Panc1 (cell line): Measurements from ENCODE around the gene TTLL11. TPM values are rescaled to one million over a fixed set of nuclear protein-coding genes. Genes with fewer than 3 reads are reported as not detected.

ENCODE experiments used
- ATAC-seq: fragments of 200-7000 bp; cut with Tn5 transposase; 2 replicates; pipeline ENCODE4 v1.9.1; 2020; ENCODE audit warnings: mild to moderate bottlenecking, moderate library complexity
- BruUV-seq: library from RNA; stranded (reverse); fragments of 400-500 nt; replicated peaks from 2 replicates; lab custom pipeline; 2021; lab: Mats Ljungman, UMichigan
- CTCF ChIA-PET: fragments of 300-600 bp; sonication (Branson Sonifier 250); formaldehyde crosslinking; loops from one replicate; lab custom pipeline; 2022; ENCODE audit warnings: antibody characterized with exemption; lab: Charles Lee
- POLR2A ChIA-PET: fragments of 300-600 bp; sonication (Branson Sonifier 250); formaldehyde crosslinking; loops from one replicate; lab custom pipeline; 2022; ENCODE audit warnings: antibody characterized with exemption; lab: Charles Lee
- DNase-seq: peaks from one replicate; pipeline ENCODE4 v3.0.0-alpha.2; 2010; ENCODE audit warnings: low read depth, low spot score
- H3K27ac ChIP-seq: 2 replicates; pipeline ENCODE4 v1.5.1; 2011; ENCODE audit warnings: mild to moderate bottlenecking, low read length, inconsistent platforms
- H3K27me3 ChIP-seq: fragments of 200-500 bp; sonication (Bioruptor generic); 2 replicates; pipeline ENCODE4 v1.6.0; 2014; ENCODE audit warnings: low read length, inconsistent platforms; ENCODE audit not compliant: control insufficient read depth, insufficient read depth
- H3K36me3 ChIP-seq: fragments of 200-500 bp; sonication (Bioruptor generic); 2 replicates; pipeline ENCODE4 v1.5.1; 2014; ENCODE audit warnings: inconsistent platforms, mild to moderate bottlenecking, low read length, moderate library complexity; ENCODE audit not compliant: control insufficient read depth, insufficient read depth
- H3K4me1 ChIP-seq: 2 replicates; pipeline ENCODE4 v1.5.1; 2011; ENCODE audit warnings: inconsistent platforms, mild to moderate bottlenecking, low read length, moderate library complexity; ENCODE audit not compliant: control insufficient read depth, insufficient read depth
- H3K4me3 ChIP-seq, 2 experiments: 2 replicates each; pipeline ENCODE4 v1.5.1; 2011 to 2012; ENCODE audit warnings: low read depth in 2 of 2, low read length in 2 of 2, mild to moderate bottlenecking in 2 of 2, inconsistent platforms in 1 of 2, moderate library complexity in 1 of 2
- H3K9me3 ChIP-seq: fragments of 200-500 bp; sonication (Bioruptor generic); 2 replicates; pipeline ENCODE4 v1.5.1; 2014; ENCODE audit warnings: low read depth, mild to moderate bottlenecking, inconsistent platforms, low read length, moderate library complexity; ENCODE audit not compliant: control insufficient read depth, insufficient read depth
- CTCF ChIP-seq: fragments of 450-650 bp; IDR thresholded peaks from 2 replicates; pipeline ENCODE4 v1.5.1; 2017; ENCODE audit warnings: mild to moderate bottlenecking
- POLR2AphosphoS5 ChIP-seq: IDR thresholded peaks from 2 replicates; pipeline ENCODE4 v1.6.1; 2012; ENCODE audit warnings: mild to moderate bottlenecking, low read depth, low read length, moderate library complexity
- SIN3A ChIP-seq: IDR thresholded peaks from 2 replicates; pipeline ENCODE4 v1.6.1; 2012; ENCODE audit warnings: low read depth, mild to moderate bottlenecking, low read length, moderate library complexity, borderline replicate concordance; ENCODE audit not compliant: insufficient read depth
- TCF7L2 ChIP-seq: IDR thresholded peaks from 2 replicates; pipeline ENCODE4 v1.6.1; 2011; ENCODE audit warnings: mild to moderate bottlenecking, low read depth, low read length, inconsistent platforms
- in situ Hi-C: cut with HindIII; loops from 2 replicates; pipeline ENCODE4 v1.10.0; 2016; ENCODE audit warnings: low sequenced_read_pairs, low pct_unique_long_range_greater_than_20kb
- intact Hi-C: fragments of 100-400 bp; cut with micrococcal nuclease; formaldehyde crosslinking; loops from one replicate; pipeline ENCODE4 v1.10.0; 2022; ENCODE audit not compliant: unreplicated experiment
- total RNA-seq: library from RNA; stranded (reverse); gene quantifications from one replicate; pipeline ENCODE4 v1.2.1, GENCODE V29; 2021; ENCODE audit not compliant: unreplicated experiment
- TF ChIP-seq, protein P1 (sequence below), 2 experiments: IDR thresholded peaks; 2 replicates each; pipeline ENCODE4 v1.6.1; 2011 to 2012; ENCODE audit warnings: low read depth in 2 of 2, control low read depth in 1 of 2, low read length in 1 of 2, mild to moderate bottlenecking in 1 of 2, moderate library complexity in 1 of 2; ENCODE audit not compliant: insufficient read depth in 1 of 2

The TTLL11 gene
- total RNA-seq, 1 experiment from 2014 or later = 1.1 TPM

GRCh38 chr9:121782514-121783110, 310.5 kb downstream of the TTLL11 start:
- ATAC-seq = no peak
- H3K4me1 ChIP-seq = no peaks in the 10 kb centered on the region
- no peaks in the 10 kb centered on the region for H3K9me3 ChIP-seq
- no peak for TF ChIP-seq TCF7L2
- TF ChIP-seq, protein P1, sequence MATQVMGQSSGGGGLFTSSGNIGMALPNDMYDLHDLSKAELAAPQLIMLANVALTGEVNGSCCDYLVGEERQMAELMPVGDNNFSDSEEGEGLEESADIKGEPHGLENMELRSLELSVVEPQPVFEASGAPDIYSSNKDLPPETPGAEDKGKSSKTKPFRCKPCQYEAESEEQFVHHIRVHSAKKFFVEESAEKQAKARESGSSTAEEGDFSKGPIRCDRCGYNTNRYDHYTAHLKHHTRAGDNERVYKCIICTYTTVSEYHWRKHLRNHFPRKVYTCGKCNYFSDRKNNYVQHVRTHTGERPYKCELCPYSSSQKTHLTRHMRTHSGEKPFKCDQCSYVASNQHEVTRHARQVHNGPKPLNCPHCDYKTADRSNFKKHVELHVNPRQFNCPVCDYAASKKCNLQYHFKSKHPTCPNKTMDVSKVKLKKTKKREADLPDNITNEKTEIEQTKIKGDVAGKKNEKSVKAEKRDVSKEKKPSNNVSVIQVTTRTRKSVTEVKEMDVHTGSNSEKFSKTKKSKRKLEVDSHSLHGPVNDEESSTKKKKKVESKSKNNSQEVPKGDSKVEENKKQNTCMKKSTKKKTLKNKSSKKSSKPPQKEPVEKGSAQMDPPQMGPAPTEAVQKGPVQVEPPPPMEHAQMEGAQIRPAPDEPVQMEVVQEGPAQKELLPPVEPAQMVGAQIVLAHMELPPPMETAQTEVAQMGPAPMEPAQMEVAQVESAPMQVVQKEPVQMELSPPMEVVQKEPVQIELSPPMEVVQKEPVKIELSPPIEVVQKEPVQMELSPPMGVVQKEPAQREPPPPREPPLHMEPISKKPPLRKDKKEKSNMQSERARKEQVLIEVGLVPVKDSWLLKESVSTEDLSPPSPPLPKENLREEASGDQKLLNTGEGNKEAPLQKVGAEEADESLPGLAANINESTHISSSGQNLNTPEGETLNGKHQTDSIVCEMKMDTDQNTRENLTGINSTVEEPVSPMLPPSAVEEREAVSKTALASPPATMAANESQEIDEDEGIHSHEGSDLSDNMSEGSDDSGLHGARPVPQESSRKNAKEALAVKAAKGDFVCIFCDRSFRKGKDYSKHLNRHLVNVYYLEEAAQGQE (IDR thresholded peaks at IDR 0.05; ENCODE audit: insufficient read depth in 1 of 2, low read depth in 2 of 2, low read length in 1 of 2) = no peak
- H3K36me3 ChIP-seq = no peaks in the 10 kb centered on the region
- no TSS peak for BruUV-seq
- H3K27me3 ChIP-seq = no peaks in the 10 kb centered on the region
- H3K4me3 ChIP-seq = no peak overlapping the region
- ChIA-PET POLR2A (no interaction called here), CTCF (no interaction called here)
- intact Hi-C loops = no loop called here
- H3K27ac ChIP-seq = no peak overlapping the region
- in situ Hi-C loops = no loop called here
- no peak for DNase-seq

- H3K27ac ChIP-seq = no peak overlapping the region
- BruUV-seq = no TSS peak
- no peak for TF ChIP-seq SIN3A
- no peak for TF ChIP-seq CTCF
- TF ChIP-seq TCF7L2 = no peak
- no peaks in the 10 kb centered on the region for H3K4me1 ChIP-seq
- DNase-seq (no peak), ATAC-seq (no peak)
- no peaks in the 10 kb centered on the region for H3K27me3 ChIP-seq
- H3K9me3 ChIP-seq = no peaks in the 10 kb centered on the region
- H3K4me3 ChIP-seq = no peak overlapping the region
- intact Hi-C loops (no loop called here), in situ Hi-C loops (no loop called here)
- ChIA-PET POLR2A (no interaction called here), CTCF (no interaction called here)
- H3K36me3 ChIP-seq = no peaks in the 10 kb centered on the region
Measured at GRCh38 chr9:121781701-121782464, 311.2 kb downstream of the TTLL11 start.

- ATAC-seq (no peak), DNase-seq (no peak)
- Histone ChIP-seq H3K27me3 (no peaks in the 10 kb centered on the region), H3K4me1 (no peaks in the 10 kb centered on the region), H3K36me3 (no peaks in the 10 kb centered on the region), H3K4me3 (no peak overlapping the region), H3K27ac (no peak overlapping the region), H3K9me3 (no peaks in the 10 kb centered on the region)
- CTCF ChIA-PET = no interaction called here
- no TSS peak for BruUV-seq
- in situ Hi-C loops (no loop called here), intact Hi-C loops (no loop called here)
- POLR2A ChIA-PET = no interaction called here
- TF ChIP-seq SIN3A = no peak
- no peak for TF ChIP-seq CTCF
- TF ChIP-seq, protein P1 (IDR thresholded peaks at IDR 0.05; ENCODE audit: insufficient read depth in 1 of 2, low read depth in 2 of 2, low read length in 1 of 2) = no peak
- no peak for TF ChIP-seq POLR2AphosphoS5
- TF ChIP-seq TCF7L2 = no peak
Measured at GRCh38 chr9:121781145-121781548, 312.0 kb downstream of the TTLL11 start.
